ENCODE data around the gene APOL3.
"Not testable (repeated sequence)": the region's sequence is repeated elsewhere in the genome, so short reads cannot be mapped to it uniquely, and the experiment has no call there.

APOL3 gene

DNA sequence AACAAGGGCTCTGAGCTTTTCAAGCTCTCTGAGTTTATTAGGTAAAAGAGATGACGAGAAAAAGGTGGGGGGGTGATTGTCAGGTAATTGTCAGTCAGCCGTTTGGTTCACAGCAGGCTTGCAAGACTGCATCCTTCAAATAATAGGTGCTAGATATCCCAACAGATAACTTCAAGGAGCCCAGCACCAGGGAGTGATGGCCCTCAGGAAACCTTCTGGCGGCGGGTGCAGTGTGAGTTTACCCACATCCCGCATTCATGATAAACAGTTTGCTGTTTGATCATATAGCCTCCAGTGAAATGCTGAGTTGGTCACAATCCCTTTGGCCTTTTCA lies 1.2 kb upstream of the APOL3 start:
- DNase-seq (ENCODE audit: low read depth in 3 of 3): not testable (repeated sequence)

DNA sequence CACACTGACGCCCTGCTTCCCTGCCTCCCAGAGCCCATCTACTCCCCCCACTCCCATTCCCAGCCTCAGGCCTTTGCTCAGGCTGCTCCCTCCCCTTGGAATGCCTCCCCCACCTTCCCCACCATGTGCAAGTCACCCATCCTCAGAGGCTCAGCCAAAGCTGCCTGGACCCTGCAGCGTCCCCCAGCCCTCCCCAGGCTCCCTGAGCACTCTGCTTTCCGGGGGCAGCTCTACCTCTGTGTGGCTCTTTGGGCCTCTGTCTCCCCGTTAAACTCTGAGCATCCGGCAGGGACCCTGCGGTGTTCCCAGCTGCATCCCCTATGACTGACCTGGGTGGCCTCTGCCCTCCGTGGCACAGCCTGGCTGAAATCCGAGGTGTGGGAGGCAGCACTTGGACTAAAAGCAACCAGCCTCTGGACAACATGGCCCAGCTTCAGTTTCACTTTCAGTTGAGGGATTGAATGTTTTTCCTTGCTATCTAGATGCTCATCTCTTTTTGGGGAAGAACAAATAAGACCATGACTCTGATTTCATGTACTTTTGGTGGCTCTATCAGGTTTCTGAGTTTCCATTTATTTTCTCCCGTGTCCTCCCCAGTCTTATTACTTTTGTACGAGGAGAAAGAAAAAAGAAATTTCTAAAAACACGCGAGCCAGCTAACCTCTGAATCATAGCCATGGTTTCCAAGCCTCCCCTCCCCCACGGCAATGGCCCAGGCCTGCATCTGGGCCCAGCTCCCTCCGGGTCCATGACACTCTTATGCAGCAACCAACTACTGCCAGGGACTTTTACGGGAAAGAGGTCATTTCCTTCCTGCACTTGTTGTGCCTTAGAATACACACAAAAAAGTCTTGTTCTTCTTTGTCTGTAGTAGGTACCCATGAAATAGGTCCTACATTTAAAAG lies 3.8 kb downstream of the APOL3 start:
- DNase-seq (ENCODE audit: low read depth in 3 of 3): peak; percentile 55 to 60 (median 56)

DNA sequence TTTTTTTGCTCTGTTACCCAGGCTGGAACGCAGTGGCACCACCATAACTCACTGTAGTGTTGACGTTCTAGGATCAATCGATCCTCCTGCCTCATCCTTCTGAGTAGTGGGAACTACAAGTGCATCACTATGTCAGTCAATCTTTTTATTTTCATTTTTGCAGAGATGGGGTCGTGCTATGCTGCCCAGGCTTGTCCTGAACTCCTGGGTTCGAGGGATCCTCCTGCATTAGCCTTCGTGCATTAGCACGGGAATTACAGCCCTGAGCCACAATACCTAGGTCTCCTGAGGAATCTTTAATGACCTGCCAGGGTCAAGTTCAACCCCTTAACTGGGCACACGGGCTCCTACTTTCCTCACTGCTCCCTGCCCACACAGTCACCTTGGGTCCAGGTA lies 4.4 kb downstream of the APOL3 start:
- DNase-seq (ENCODE audit: low read depth in 3 of 3): no peak

DNA sequence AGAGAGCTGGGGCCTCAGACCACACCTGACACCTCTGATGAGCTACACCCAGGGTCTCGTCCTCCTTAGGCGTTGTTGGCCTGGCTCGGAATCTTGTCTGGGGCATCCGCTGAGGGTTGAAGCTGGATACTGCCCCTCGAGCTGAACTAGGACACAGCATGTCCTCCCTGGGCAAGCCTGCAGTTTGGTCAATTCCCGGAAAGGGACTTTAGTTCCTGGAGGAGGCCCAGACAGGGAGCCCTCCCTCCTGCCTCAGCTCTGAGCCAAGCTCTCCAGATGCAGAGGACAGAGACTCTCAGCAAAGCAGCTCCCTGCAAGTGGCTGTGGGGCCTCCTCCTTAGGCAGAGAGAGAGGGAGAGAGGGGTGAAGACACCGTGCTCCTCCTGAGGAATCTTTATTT lies 4.9 kb downstream of the APOL3 start:
- no peak for DNase-seq (ENCODE audit: low read depth in 3 of 3)

DNA sequence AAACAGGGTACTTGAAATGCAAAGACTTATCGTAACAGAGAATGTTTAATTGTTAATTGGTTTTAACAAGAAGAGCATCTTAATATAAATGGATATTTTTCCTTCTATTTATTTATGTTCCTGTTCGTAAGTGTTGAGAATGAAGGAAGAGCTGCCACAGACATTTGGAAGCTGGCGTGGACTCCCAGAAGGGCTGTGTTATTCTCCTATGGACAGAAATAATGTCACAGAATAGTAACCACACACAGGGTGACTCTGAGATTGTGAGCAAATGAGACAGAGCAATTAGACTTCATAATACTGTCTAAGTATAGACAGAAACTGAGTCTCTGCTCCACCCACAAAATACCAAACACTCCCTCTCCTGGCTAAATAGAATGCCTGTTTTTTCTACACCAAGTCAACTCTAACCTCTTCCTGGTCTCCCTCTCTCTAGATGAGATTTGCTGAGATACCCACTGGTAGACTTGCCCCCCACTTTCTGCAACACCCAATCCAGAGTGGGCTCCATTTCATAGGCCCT lies 6.1 kb downstream of the APOL3 start:
- DNase-seq (ENCODE audit: low read depth in 3 of 3): no peak

DNA sequence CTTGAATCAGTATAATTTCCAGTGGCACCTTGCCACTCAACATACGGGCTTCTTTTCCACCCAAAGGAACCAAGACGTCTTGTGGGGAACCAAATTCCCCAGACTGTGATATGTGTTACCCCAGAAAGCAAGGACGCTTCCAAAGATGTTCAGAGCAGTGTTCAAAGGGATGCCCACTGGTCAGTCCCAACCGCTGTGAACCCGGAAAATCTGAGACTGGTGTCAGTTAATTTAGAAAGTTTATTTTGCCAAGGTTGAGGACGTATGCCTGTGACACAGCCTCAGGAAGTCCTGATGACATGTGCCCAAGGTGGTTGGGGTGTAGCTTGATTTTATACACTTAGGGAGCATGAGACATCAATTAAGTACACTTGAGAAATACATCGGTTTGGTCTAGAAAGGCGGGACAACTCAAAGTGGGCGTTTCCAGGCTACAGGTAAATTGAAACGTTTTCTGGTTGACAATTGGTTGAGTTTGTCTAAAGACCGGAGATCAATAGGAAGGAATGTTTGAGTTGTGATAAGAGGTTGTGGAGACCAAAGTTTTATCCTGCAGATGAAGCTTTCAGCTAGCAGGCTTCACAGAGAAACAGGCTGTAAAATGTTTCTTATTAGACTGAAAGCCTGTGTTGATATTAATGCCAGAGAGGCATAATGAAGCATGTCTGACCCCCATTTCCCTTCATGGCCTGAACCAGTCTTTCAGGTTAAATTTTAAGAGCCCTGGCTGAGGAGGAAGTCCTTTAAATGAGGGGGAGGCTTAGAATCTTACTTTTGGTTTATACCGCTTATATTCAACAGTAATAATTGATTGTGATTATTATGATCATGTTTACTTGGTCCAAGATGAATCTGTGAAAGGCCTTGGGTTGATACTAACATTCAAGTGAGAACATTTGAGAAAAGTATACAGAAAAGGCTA lies 6.8 kb downstream of the APOL3 start:
- DNase-seq (ENCODE audit: low read depth in 3 of 3): no peak

DNA sequence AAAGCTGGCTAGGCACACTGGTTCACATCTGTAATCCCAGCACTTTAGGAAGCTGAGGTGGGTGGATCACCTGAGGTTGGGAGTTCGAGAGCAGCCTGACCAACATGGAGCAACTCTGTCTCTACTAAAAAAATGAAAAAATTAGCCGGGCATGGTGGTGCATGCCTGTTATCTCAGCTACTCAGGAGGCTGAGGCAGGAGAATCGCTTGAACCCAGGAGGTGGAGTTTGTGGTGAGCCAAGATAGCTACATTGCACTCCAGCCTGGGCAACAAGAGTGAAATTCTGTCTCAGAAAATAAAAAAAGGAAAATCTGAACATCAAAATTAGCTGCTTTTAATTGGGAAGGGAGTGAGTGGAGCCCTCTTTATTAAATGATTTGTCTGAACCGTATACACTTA lies 7.7 kb downstream of the APOL3 start:
- DNase-seq (ENCODE audit: low read depth in 3 of 3): not testable (repeated sequence)

DNA sequence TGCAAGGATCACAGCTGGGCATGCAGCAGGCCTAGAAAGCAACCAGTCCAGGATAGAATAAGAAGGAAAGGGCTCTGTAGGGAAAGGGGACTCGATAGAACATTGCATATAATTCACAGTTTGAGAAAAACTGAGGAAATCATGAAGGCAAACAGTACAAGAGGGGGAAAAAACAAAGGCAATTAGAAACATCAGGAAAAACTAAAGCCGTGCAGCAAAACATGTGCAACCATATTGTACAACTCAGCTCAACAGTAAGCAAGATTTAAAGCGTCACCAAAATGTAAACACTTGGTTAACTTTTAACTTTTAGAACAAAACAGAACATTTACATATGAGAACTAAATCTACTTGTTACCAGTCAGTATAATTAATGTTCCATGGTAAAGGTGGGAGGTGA lies 8.5 kb downstream of the APOL3 start:
- DNase-seq (ENCODE audit: low read depth in 3 of 3): no peak

DNA sequence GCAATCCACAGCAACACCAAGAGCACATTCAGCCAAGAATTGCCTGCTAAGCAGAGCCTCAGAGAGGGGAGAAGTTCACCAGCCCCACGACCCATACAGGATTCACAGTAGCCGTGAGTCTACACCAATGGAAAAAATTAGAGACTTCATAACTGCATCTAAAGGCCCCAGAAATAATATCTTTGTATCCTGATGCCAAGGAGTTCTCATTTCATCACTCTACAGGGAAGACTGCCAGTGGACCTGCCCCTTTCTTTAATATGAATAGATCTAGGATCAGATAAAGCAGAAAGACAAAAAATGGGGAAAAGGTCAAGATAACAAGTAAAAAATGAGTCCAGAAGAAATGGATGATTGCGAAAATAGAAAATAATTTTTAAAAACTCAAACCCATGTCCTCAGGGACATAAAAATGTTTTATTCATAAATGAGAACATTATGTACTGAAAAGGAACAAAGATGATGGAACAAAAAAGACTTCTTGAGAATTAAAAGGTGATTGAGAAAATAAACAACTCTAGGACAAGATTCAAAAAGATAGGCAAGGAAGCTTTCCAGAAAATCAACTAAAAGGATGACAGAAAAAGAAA lies 9.5 kb downstream of the APOL3 start:
- DNase-seq (ENCODE audit: low read depth in 3 of 3): no peak

DNA sequence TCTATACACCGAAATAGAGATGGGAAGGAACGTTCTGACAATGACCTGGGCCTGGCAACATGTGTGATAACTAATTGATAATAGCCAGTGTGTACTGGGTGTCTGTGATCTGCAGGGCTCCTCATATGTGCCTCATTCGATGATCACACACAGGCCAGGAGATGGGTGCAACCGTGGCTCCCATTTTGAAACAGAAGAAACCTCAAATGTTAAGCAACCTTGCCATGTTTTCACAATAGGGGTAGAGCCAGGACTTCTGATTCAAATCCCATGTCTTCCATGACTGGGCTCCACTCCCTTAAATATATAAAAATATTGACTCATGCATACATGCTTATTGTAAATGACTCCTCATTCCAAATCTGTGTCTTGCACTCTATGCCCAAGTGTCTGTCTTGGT lies 11.1 kb downstream of the APOL3 start:
- DNase-seq (ENCODE audit: low read depth in 3 of 3): no peak

DNA sequence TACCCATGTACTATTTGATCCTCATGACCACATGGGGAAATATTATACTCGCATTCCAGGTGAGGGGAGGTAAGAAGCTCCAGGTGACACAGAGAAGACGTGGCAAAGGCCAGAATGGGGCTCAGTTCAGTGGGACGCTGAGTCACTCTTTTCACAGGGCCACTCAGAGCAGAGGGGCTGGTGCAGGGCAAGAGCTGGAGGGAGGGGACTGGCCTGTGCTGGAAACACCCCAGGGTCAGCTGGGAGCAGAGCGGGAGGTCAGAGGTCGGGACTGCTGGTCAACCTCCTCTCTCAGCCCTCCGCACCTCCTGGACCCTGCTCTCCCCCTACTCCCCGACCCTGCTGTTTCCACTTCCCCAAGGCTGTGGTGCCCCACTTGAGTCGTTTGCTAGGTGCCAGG lies 12.1 kb downstream of the APOL3 start:
- no peak for DNase-seq (ENCODE audit: low read depth in 3 of 3)

DNA sequence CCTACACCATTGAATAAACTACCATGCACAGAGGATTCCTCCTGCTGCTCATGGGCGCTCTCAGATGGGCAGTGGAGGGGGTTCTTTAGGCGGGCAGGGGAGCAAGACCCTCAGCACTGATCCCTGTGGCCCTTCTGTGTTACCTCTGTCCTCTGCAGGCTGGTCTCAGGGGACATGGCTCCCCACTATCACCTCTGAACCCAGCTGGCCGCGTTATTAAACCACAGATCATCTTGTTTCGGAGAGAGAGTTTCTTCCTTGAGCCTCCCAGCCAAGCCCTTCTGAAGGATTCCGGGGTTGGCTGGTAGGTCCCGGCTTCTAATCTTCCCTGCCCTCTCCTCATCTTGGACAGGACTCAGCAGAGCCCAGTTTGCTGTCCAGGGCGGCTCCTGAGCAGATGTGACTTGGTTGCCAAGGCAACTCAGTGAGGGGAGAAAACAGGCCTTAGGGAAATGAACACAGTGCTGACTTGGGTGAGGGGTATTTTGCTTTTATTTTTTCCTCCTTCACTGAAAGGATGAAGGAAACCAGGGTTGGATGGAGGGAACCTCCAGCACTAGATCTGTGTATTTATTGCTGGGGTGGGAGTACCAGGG lies 13.3 kb downstream of the APOL3 start:
- DNase-seq (ENCODE audit: low read depth in 3 of 3): no peak

DNA sequence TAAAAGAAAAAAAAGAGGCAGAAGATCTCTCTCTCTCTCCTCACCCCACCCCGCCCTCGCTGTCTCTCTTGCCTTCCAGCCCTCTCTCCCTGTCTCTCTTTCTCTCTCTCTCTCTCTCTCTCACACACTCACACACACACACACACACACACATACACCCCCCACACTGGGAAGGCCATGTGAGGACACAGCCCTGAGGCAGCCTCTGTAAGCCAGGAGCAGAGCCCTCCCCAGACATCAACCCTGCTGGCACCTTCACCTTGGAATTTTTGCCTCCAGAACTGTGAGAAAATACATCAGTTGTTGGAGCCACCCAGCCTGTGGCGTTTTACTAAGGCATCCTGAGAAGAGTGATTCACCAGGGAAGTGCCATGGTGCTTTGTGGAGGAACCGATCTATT lies 14.7 kb downstream of the APOL3 start:
- no peak for DNase-seq (ENCODE audit: low read depth in 3 of 3)

DNA sequence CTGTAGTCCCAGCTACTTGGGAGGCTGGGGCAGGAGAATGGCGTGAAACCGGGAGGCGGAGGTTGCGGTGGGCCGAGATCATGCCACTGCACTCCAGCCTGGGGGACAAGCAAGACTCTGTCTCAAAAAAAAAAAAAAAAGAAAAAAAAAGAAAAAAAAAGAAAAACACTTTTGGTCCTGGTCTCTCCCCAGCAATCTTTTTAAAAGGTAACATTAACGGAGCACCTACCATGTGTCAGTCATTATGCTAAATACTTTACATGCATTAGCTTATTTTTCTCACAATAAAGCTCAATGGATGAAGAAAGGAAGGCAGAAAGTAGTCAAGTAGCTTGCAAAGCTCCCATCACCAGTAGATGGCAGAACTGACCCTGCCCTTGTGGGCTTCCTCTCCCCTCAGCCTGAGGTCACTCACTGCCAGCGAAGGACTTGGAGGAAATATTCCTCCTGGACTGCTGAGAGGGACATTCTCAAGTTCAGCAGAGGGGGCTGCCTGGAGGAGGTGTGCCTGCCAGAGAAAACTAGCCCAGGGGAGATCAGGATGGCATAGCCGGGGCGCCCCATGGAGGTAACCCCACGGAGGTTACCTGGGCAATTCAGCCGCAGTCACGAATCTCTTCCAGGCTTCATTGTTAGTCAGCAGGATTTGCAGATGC lies 15.5 kb downstream of the APOL3 start:
- DNase-seq (ENCODE audit: low read depth in 3 of 3): no peak

DNA sequence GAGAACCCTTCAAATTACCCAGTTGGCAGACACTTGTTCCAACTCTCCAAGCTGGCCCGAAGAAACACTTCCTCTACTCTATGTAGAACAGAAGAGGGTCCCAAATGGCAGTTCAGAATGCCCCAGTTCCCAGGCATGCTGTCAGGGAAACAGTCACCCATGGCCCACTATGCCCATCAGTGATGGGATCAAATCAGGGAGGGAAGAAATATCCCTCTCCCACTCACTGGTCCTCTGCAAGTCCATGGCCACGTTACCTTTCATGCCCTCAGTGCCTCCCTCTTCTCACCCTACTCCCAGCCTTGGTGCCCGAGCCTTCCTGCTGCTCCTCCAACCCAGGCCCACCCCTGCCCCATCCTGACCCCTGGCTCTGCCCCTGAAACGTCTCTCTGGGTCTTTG lies 16.6 kb downstream of the APOL3 start:
- no peak for DNase-seq (ENCODE audit: low read depth in 3 of 3)

DNA sequence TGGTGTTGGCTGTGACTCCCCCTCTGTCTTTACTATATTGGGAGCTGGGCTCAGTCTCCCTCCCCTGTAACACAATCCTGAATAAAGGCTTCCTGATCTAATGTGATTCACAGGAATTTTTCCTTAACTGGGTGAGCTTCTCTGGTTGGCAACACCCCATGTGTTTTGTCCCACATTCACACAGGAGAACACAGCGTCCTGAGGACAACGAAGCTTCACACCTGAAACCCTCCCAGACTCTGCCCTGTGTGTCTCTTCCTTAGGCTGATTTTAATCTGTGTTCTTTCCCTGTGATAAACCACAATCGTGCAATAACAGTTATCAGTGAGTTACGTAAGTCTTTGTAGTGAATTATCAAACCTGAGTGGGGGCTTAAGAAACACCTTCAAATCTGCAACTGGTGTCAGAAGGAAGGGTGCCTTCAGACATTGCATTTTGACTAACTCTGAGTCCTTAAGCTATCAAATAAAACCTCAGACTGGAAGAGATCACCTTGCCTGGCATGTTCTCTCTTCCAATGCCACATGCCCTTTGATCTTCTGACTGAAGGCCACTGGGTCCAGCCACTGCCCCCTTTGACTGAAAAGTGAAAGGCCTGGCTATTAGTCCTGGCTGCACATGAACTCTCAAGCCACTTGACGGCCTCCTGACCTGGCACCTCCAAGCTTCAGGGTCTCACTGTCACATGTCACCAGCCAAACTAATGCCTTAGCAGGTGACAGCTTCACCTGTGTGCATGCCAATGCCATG lies 17.3 kb downstream of the APOL3 start:
- no peak for DNase-seq (ENCODE audit: low read depth in 3 of 3)

DNA sequence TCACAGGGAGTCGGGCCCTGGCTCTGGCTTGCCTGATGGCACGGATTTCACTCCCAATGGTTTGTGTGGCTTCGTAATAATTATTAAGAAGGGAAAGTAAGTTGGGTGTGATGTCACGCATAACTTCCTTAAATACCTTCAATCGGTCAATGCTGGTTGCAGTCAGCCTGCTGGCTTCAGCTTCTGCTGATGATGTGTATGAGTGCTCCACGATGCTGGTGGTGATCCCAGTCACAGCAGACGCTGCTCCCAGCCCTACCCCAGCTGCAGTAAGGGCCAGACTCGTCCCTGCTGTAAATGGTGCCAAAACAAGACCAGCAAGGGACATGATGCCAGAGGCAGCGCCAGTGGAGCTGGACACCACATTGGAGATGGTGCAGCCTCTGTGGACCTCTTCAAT lies 19.1 kb downstream of the APOL3 start:
- DNase-seq (ENCODE audit: low read depth in 3 of 3): no peak

DNA sequence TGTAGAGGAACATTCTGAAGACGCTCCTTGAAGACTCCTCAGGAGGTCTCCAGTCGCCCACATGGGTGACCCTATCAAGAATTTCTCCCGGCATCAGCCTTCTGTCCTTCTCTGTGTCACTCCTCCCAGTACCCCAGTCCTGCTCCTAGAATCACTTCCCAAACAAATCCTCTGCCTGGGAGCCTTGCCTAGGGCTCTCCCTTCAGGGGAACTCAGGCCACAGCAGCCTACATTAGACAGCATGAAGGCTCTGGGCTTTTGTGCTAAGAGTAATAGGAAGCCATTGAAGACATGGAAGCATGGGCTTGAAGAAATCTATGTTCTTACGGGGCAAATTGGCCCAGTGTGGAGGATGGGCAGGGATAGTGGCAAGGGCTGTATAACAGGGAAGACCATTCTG lies 21.8 kb downstream of the APOL3 start:
- not testable (repeated sequence) for DNase-seq (ENCODE audit: low read depth in 3 of 3)

DNA sequence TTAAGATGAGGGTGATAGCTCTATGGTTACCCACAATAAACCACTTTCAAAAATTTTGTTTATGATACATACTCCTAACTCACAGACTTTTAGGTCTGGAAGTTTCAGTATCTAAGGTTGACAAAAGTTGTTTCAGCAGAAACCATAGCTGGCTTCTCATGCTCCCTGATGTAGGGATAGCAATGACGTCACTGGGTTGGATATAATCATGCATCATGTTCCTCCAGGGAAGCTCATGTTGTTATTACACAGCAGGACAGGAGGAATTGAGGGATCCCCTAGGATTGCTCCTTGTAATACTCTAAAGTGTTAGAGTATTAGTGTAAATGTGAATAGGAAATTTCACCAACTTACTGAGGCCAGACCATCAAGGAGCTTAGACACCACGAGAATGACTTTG lies 23.6 kb downstream of the APOL3 start:
- no peak for DNase-seq (ENCODE audit: low read depth in 3 of 3)

DNA sequence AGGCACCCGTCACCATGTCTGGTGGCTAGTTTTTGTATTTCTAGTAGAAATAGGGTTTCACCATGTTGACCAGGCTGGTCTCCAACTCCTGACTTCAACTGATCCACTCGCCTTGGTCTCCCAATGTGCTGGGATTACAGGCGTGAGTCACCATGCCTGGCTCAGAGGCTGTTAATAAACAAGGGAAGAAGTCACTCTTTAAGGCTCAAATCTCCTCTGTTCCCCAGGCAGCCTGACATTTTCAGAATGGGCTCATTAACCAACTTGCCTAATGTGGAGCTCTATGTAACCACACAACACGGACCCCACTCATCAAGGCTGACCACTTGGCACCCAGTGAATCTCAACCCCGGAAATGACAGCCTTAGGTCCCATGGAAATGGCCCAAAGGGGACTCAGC lies 24.1 kb downstream of the APOL3 start:
- no peak for DNase-seq (ENCODE audit: low read depth in 3 of 3)

Data from stimulated activated CD4-positive, alpha-beta T cell treated with anti-CD3 and anti-CD28 coated beads, TNF-alpha, amount 100 ng/mL, for 4 hours (primary cell).